ENCODE data around the gene PTPRZ1.

PTPRZ1 gene

DNA sequence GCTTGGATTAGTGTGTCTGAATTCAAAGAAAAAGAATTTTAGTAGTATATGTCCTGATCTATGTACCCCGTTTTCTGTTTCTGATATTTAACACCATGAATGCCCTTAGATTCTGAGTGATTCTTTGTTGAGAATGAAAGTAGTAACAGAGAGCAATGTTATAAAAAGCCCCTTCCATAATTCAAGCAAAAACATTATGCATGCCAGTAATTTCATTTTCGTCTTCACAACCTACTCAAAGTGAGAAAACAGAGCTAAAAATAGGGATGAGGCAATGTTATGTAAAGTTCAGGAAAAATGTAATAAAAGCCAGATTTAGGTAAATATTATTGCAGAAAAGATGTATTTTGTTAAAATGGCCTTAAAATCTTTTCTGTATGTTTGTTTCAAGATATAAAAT, 28.1 kb downstream of the PTPRZ1 start:
- DNase-seq, result no peak

DNA sequence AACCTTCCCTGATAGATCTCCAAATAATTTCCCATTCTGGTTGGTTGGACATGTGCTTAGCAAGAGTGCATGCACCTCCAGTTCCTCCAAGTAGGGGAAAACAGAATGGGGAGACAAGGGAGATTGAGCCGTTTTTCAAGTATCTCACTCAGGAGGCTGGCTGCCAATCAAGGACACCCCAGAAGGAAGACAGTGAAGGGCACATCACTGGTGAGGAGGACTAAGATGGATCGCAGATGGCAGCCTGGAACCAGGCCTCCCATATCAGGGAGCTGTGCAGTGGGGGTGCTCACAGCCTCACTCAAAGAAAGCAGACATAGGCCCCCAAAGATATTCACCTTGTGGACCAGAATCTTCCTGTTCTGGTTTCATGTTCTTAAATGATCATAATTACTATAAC, 31.2 kb downstream of the PTPRZ1 start:
- no peak for DNase-seq

DNA sequence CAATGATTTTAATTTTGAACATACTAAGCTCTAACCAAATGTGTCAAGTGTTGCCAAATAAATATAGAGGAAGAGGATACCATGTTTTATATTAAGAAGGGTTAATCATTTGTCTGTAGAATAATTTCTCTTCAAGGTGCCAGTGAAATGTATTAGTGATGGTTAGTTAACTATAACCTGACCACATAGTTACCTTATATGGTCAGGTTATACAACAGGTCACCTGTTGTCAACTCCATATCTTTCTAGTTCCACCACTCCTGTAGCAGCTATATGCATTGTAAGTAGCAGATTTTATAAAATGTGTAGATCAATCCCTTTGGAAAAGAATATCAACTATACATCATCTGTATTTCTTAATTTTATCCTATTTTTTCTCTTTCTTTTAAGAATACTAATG, 35.1 kb downstream of the PTPRZ1 start:
- no peak for DNase-seq

DNA sequence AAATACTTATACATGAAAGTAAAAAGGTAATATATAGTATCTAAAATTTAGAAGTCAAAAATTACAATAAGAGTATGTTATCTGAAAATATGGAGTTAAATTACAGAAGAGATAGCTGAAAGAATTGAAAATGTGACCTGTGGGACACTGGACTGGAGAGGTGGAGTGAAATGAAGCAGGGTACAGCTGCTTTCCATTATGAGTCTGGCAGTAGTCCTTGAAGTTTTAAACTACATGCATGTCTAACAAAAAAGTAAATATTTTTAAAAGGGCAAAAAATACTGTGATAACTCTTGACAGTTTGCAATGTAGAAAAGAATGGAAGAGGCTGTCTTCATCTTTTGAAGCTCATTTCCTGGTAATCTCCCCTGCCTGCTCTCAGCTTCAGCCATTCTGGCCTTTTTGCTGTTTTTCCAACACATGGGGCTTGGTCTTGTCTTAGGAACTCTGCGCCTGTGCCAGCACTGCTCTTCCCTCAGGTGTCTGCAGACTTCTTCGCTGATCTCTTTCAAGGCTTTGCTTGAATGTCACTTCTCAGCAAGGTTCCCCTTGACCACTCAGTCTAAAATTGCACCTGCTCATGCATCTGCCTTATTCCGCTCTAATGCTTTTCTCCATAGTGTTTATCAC, 36.9 kb downstream of the PTPRZ1 start:
- no peak for DNase-seq

DNA sequence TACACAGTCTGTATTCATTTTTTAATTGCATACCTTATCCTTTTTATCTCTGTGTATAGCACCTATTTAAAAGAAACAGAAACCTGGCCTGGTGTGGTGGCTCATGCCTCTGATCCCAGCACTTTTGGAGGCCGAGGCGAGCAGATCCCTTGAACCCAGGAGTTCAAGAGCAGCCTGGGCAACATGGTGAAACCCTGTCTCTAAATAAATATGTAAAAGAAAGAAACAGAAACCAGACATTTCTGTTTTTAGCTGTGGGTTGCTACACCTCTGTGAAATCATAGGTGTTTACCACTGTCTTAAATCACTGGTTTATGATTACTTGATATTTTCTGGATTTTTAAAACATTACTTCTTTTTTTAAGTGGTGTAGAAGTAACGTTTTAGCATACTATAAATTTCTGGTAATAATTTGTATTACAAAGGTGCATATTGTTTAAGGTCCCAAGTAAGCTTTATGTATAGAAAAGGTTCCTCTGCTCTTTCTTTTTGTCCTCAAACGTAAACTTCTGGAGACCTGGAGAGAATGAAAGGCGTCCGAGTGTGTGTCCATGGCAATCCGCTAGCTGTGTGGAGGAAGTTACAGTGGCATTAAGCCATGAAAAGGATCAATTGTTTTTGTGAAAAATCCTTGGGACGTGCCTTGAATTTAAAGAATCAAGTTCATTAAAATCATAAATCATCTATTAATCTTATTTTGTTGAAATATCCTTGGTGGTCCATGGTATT, 41.1 kb downstream of the PTPRZ1 start:
- no peak for DNase-seq

DNA sequence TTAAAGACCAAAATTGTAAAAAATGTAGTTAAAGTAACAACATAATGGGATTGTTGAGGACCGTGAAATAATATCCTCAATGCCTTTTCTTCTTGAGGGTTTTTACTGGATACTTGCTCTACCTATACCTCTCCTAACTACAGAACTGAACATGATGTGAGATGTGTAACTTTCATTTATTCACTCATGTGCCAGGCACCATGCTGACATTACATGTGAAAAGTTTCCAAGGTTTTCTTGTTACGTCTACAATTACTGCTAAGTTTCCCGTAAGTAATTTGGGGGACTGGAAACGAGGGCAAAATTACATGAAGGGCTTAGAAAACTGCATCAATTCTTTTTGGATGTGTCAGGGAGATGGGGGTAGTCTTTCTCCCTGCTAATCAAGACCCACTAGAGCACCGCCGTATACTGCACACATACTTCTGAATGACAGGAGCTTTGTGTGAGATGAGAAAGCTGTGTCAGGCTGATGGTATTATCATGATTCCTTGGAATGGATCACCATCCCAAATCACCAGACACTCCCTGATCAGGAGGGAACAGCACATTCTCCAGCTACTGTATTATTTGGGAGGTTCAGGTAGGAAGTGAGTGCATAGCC, 41.8 kb downstream of the PTPRZ1 start:
- DNase-seq, result no peak

DNA sequence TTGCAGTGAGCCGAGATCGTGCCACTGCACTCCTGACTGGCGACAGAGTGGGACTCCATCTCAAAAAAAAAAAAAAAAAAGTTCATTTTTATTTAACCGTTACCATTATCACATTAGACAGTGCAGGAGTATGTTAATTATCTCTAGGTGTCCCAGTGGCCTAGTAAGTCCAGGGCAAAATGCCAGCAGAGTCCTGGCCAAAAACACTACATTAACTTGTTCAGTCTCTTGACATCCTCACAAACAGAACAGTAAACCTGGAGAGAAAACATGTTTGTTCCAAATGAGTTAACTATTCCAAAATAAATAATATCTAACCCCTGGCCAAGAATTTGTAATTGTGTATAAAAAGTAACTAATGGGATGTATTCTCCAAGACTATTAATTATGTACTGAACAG, 43.2 kb downstream of the PTPRZ1 start:
- DNase-seq, result no peak

DNA sequence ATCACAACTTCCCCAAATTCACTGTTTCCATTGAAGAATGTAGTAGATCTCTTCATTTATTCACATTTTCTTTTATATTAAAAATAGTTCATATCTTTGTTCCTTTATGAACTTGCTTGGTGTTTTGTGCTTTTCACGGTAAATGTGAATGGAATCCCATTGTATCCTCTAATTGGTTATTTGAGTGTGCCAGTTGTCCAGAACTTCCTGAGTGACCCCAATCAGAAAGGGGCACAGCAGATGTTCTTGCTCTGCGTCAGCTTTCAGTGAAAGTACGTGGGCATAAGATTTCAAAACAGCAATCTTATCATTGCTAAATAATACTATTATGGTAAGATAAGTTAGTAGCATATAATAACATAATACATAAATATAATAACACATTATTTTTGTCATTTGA, 47.0 kb downstream of the PTPRZ1 start:
- DNase-seq, result no peak

DNA sequence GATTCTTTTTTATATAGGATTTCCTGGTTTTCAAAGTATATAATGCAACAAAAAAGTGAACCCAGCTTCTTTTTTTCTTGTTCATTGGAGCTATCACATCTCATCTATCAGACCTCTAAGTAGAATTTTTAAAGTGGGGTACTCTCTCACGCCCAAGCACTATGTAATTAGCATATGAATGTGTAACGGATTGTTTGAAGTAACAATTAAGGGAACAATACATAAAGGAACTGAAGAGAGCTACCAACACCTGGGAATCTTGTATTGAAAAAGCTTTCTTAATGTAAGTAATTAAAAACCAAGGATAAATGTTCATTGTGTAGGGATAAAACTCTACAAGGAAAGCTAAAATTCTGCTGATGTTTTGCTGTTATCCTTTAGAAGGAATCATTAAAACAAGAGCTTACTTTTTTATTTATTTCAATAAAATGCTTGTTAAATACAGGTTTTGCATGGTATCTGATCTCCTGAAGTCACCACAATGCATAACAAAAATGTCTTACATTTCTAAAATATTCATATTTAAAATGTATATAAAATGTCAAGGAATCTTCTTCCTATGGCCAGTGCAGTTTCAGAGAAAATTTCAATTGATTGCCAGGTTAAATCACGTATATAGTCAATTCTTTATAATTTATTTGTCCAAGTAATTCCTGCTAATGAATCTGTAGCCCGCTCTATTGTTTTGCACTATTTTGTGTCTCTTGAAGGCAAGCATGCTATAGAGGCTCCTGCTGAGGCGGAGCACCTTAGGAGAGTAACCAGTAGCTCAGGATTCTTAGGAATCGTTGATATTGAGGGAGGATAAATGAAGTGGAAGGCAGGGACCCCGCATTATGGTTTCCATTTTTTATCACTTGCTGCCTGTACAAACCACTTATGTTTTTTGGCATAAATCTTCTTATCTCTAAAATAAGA, 51.6 kb downstream of the PTPRZ1 start:
- DNase-seq, result no peak

DNA sequence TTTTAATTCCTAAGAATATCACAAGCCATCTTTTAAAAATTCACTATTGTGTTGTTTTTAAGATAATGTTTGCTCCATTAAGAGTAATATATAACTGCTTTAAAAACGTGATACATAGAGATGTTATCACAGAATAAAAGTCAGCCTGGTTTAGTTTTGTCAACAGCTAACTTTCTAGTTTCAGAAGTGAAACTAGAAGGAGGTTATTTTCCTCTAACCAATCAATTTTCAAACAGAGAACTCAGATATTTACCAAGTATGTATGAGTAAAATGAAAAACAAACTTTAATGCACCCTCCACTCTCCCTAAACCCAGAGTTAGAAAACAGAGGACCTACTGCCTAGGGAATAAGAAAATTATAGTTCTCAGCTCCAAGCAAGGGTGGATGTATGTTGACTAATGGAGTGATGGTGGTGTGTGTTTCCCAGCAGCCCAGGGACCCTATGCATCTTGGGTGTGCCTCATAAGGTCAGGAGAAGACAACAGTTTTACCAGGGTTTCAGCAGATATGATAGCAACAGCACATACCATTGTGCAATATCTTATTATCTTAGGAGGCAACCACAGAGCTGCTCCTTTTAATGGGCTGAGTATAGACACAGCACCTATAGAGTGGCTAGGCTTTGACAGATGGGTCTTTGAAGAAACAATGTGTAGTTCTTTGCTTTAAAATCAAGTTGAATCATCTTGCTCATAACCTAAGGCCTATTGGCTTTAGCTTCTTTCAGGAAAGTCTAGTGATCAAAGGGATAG, 58.4 kb downstream of the PTPRZ1 start:
- DNase-seq, result no peak

DNA sequence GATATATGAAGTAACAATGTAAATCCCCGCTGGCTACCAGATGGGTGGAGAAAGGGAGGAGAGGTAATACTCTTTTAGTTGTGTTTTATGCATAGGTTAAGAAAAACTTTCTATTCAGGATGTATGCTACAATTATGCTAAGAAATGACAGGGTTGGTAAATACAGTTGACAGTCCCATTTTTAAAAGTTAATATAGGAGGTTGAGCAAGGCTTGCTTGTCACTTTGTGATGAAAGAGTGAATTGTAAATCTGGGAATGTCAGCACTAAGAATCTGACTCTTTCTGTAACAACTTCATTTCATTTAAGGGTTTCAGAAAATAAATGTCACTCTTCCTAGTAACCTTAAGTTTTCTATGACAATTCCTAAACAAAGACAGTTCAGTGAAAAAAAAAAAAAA, 59.8 kb downstream of the PTPRZ1 start:
- no peak for DNase-seq

DNA sequence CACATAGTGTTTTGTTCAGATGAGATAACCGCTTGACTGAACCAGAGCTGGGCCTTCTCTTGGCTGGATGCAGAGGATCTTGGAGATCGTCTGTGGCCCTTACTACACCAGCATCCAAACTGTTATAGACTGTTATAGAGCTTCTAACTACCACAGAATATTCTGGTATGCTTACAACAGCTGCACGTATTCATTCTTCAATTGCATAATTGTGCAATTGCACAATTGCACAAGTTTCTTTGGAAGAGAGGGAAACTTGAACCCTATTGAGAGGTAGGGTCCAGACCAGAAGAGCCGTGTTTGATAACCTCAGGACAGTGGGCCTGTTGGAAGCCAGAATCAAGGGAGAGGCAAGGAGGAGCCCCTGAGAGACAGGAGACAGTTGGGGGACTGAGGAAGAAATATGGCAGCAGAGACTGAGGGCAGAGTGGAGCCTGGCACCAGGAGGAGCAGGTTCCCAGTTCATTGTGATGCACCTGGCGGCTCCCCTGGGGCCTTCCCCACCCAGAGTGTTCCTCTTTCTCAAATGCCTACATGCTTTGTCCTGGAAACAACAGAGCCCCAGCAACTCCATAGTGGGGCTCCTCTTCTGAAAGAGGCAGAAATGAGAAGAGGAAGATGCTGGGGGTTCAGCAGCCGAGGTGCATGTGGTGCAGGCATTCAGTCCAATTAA, 64.1 kb downstream of the PTPRZ1 start:
- DNase-seq, result no peak

DNA sequence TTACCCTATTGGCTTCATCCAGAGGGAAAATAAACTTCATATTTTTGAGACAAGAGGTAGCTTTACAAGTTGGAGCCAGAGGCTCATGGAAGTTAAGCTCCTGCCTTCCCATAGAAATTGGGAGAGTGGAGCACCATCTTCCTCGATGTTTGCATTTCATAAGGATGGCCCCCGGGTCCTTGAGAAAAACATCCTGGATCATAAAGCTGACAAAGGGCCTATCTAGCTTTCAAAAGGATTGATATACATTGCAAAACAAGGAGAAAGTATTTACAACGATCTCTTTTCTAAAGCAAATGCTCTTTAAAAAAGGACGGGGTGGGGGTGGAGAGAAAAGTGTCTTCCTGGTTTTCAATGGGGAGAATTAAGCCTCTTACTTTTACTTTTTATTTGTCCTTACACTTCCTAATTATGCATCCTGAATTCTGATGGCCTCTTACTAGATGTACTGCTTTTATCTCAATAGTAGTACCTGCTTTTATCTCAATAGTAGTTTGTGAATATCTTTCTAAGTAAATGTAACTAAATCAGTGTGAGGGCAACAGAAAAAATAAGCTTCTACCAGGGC, 65.6 kb downstream of the PTPRZ1 start:
- DNase-seq, result no peak

DNA sequence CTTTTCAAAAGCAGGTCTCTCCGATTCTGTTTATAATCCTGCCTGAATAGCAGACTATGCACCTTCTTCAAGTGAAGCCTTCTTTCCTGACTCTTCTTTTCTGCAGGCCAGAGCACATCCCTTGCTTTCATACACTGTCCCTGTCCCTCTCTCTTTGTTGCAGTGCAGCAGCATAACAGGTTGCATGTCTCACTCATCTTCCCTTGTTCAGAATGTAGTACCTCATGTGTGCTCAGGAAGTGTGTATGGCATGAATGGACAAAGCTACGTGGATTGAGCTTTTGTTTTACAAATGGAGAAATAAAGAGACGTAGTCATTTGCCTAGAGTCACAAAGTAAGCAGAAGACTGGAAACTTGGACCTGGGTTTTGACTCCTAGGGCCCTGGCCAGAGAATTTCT, 68.0 kb downstream of the PTPRZ1 start:
- no peak for DNase-seq

DNA sequence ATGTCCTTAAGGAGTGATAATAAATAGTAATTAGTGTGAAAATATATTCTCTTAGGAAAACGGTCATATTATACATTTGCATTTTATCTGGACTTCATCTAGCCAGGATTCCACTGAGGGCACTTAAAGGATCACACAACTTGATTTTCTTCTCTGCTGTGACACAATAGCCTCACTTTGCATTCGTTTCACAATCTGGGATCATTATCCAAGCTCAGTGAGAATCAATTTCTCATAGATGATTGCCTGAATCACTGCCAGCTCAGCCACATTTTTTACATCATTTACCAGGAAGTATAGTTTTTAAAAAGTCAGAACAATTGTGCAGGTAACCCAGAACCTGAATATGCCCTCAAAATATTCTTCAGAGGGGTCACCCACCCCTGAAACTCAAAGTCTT, 68.9 kb downstream of the PTPRZ1 start:
- DNase-seq, result no peak

DNA sequence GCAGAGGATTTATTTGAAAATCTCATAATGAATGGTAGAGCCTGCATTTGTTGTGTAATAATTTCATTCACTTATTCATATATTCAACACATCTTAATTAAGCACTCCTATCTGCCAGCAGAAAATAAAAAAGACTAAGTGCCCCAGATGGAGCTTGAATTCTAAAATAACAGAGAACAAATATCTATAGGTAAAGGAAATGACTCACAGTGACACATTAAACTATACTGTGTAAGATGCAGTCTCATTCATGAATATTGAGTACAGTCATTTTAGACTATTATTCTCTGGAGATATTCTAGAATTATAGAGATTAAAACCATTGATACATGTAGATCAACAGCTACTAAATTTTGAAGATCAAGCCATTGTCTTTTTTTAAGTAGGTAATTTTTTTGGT, 72.1 kb downstream of the PTPRZ1 start:
- no peak for DNase-seq

DNA sequence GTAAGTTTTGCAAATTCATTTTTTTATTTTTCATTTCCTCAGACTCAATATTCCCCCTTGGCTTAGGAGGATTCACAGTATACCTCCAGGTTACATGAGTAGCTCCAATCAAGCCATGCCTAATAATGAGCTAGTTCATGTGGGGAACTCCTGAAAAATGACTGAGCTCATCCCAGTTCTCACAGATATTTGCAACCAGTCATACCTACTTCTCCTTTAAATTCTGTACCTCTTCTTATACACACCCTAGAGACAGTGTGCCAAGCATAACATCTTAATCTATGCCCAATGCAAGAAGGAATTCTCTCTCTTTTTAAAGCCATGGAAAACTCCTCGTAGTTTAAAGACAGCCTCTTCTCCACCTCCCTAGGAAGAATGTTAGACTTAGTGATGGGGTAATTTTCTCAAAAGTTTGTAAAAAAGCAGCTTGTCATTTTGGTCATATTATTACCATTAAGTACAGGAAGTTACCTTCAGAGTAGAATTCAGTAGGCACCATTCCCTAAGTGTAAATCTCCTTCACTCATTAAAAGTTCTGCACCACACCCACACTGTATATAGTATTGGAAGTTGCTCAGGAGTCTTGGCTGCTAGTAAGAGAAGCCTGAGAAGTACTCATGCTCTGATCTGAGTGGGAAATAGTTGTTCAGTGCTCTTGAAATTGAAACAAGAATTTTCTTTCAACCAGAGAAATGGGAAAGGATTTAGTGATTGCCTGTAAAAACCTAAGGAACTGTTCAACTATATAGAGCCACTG, 72.7 kb downstream of the PTPRZ1 start:
- no peak for DNase-seq

DNA sequence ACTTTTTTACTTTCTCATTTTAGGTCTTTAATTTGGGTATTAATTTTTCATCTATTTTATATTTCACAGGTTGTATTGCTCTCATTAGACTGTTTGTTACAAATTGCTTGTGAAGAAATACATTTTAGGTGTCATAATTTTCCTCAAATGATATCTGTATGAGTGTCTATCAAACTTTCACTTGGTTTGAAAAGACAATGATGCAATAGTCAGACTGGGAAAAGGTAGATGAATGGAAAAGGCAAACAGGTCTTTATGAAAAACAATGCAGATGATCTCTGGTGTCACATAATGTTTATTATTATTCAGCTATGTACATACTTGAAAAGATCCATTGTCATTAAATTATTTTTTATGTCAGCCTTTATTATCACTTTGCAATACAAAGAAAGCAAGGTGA, 80.2 kb downstream of the PTPRZ1 start:
- DNase-seq, result no peak

DNA sequence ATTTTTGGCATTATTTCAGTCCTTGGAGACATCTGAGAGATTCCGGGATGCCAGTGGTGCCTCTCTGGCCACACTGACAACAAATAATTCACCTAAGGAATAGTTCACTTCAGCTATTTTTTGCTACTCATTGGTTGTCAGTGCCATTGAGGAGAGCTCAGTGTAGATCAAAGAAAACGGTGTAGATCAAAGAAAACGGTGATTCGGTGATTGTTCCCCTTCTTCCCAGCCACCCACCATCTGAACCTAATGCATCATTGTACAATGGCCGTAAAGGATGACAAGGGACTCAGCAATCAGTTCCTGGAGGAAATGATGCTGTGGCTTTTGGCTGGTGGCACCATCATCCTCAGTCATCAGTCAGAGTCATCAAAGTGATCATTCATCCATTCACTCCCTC, 80.6 kb downstream of the PTPRZ1 start:
- DNase-seq, result no peak

DNA sequence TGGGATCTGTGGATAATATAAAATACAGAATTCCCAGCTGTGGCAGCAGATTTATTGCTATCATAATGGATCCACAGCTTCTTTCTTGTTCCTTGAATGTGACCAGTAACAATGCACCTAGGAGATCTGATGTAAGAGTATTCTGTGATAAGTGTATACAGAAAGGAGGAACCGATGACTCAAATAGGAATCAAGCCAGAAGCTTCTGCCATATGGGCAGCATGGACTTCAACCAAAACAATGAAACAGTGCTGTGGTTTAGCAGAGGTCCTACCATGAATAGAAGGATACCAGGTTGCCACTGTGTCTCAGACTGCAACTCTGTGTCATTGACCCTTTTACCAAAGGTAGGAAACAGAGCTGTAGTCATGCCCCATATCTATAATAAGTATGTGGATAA, 81.8 kb downstream of the PTPRZ1 start:
- DNase-seq, result no peak

DNA sequence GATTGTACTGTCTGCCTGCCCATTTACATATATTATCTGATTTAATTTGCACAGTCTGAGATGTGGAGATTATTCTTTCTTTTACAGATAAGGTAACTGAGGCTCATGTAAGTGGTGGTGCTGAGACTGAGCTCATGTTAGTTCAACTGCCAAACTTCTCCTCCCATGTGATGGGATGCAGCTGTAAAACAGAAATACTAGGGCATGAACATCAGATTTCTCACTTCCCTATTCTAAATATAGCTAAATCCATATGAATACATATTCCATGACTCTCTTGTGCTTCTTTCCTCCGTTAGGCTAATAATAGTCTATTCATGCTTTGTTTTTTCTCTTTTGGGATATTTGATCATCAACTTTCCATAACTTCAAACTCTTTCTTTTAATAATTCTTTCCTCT, 84.7 kb downstream of the PTPRZ1 start:
- no peak for DNase-seq

Measured in DMS79 treated with DMSO at 0.1 percent for 48 hours (cell line).